HepG2 (cell line): ENCODE measurements around the gene CIAPIN1. TPM values are rescaled to one million over a fixed set of nuclear protein-coding genes. Genes with fewer than 3 reads are reported as not detected.
A peak's percentile ranks its signal among the peaks of the same experiment; 100 is the strongest.

ENCODE experiments used
- CBX5 ChIP-seq: sonication (generic); formaldehyde crosslinking; IDR thresholded peaks from 2 replicates; pipeline ENCODE4 v1.4.0; 2020; ENCODE audit warnings: missing genetic modification reagents, borderline replicate concordance
- E2F1 ChIP-seq: sonication (generic); formaldehyde crosslinking; IDR thresholded peaks from 2 replicates; pipeline ENCODE4 v1.5.0; 2020; ENCODE audit warnings: missing genetic modification reagents
- HOXA5 ChIP-seq: sonication (generic); formaldehyde crosslinking; IDR thresholded peaks from 2 replicates; pipeline ENCODE4 v1.4.0; 2020; ENCODE audit warnings: missing genetic modification reagents
- KLF13 ChIP-seq: sonication (generic); formaldehyde crosslinking; IDR thresholded peaks from 2 replicates; pipeline ENCODE4 v1.4.0; 2020; ENCODE audit warnings: mild to moderate bottlenecking, missing genetic modification reagents
- MYPOP ChIP-seq: sonication (generic); formaldehyde crosslinking; IDR thresholded peaks from 2 replicates; pipeline ENCODE4 v1.8.1; 2023; ENCODE audit warnings: mild to moderate bottlenecking, moderate library complexity, missing genetic modification reagents
- PAF1 ChIP-seq: IDR thresholded peaks from 2 replicates; pipeline ENCODE4 v1.6.1; 2016; ENCODE audit warnings: missing genetic modification reagents, missing compliant biosample characterization
- RARG ChIP-seq: sonication (generic); formaldehyde crosslinking; IDR thresholded peaks from 2 replicates; pipeline ENCODE4 v1.4.0; 2020; ENCODE audit warnings: low read depth, mild to moderate bottlenecking, missing genetic modification reagents
- SAFB2 ChIP-seq: sonication (generic); formaldehyde crosslinking; IDR thresholded peaks from 2 replicates; pipeline ENCODE4 v1.5.1; 2020; ENCODE audit warnings: missing genetic modification reagents, low read depth, mild to moderate bottlenecking, borderline replicate concordance
- STAT5B ChIP-seq: sonication (generic); formaldehyde crosslinking; IDR thresholded peaks from 2 replicates; pipeline ENCODE4 v1.4.0; 2020; ENCODE audit warnings: missing genetic modification reagents
- TOPORS ChIP-seq: sonication (generic); formaldehyde crosslinking; IDR thresholded peaks from 2 replicates; pipeline ENCODE4 v1.8.0; 2023; ENCODE audit warnings: mild to moderate bottlenecking, missing genetic modification reagents
- ZC3H4 ChIP-seq: sonication (generic); formaldehyde crosslinking; IDR thresholded peaks from 2 replicates; pipeline ENCODE4 v1.4.0; 2020; ENCODE audit warnings: missing genetic modification reagents, borderline replicate concordance
- ZNF20 ChIP-seq: sonication (generic); formaldehyde crosslinking; IDR thresholded peaks from 2 replicates; pipeline ENCODE4 v1.4.0; 2020; ENCODE audit warnings: mild to moderate bottlenecking, moderate library complexity, missing genetic modification reagents
- ZNF205 ChIP-seq: IDR thresholded peaks from 2 replicates; pipeline ENCODE4 v1.6.1; 2018; ENCODE audit warnings: missing biosample characterization, missing genetic modification reagents
- ZNF251 ChIP-seq: sonication (generic); formaldehyde crosslinking; IDR thresholded peaks from 2 replicates; pipeline ENCODE4 v1.9.0; 2021; ENCODE audit warnings: mild to moderate bottlenecking, missing genetic modification reagents
- ZNF292 ChIP-seq: sonication (generic); formaldehyde crosslinking; IDR thresholded peaks from 2 replicates; pipeline ENCODE4 v1.8.1; 2022; ENCODE audit warnings: mild to moderate bottlenecking, low read depth, missing genetic modification reagents, borderline replicate concordance
- ZNF724P ChIP-seq: sonication (generic); formaldehyde crosslinking; IDR thresholded peaks from 2 replicates; pipeline ENCODE4 v1.8.0; 2022; ENCODE audit warnings: missing genetic modification reagents, borderline replicate concordance
- polyA plus RNA-seq, 8 experiments: library from polyadenylated mRNA; depleted of rRNA in 3 of 8; stranded (reverse) in 7 of 8; unstranded in 1 of 8; fragments of >200 nt; fragmentation: Illumina TruSeq in 4 of 8; extraction: Trizol in 4 of 8; gene quantifications; 2 replicates each; pipeline versions ENCODE4 v1.2.1 to v1.2.3, GENCODE V29; 2011 to 2016; ENCODE audit warnings: low read depth in 4 of 8, missing spikeins in 1 of 8, mixed read lengths in 1 of 8; ENCODE audit not compliant: insufficient read depth in 1 of 8
- total RNA-seq, 5 experiments: library from RNA; depleted of rRNA; stranded (reverse); fragments of >200 nt; fragmentation: Illumina TruSeq; extraction: Trizol; gene quantifications; 2 replicates each; pipeline ENCODE4 v1.2.3, GENCODE V29; 2016; ENCODE audit warnings: low read depth in 1 of 5
- TF ChIP-seq, protein P1 (sequence below): sonication (generic); formaldehyde crosslinking; IDR thresholded peaks from 2 replicates; pipeline ENCODE4 v1.5.0; 2020; ENCODE audit warnings: mild to moderate bottlenecking, missing genetic modification reagents
- TF ChIP-seq, protein P2 (sequence below): sonication (generic); formaldehyde crosslinking; IDR thresholded peaks from 2 replicates; pipeline ENCODE4 v1.5.0; 2020; ENCODE audit warnings: missing genetic modification reagents
- TF ChIP-seq, protein P3 (sequence below): fragments of 450-650 bp; IDR thresholded peaks from 2 replicates; pipeline ENCODE4 v1.6.1; 2017
- TF ChIP-seq, protein P4 (sequence below): sonication (generic); IDR thresholded peaks from 2 replicates; pipeline ENCODE4 v1.6.1; 2016; ENCODE audit warnings: low read depth, borderline replicate concordance

The CIAPIN1 gene
- total and polyA plus RNA-seq, 2 of the 13 experiments (the other 11 are each of a cell fraction or from before 2014, with no cell fraction given): 69.3 to 89.7 TPM

DNA sequence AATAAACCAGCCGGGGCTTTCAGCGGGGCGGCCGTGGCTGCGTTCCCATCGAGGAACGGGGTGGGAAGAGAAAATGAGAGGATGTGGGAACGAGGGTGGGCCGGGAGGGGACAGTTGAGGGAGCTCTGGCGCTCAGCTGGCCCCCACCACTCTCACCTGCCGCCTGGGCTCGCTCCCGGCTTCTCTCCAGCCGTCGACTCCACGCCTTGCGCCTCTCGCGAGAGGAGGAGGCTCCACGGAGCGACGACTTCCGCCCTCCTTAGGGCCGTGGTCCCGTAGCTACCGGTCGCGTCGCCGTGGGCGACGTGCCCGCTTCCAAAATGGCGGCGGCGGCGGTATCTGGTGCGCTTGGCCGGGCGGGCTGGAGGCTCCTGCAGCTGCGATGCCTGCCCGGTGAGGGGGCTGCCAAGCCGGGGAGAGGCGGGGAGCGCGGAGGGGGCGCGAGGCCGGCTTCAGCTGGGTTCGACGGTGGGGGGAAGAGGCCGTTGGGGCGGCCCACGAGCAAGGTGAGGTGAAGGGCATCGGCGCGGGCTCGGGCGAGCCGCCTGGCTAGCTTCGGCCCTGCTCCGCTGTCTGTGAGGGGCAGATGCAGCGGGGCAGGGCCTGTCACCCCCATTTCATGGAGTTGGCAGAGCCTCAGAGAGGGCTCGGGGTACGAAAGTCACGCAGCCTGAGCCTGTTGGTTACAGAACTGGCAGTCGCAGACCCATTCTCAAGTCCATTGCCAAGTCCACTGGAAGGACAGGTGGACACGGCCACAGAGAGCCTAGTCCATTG, at the start of gene CIAPIN1, which contains the start of gene COQ9 (continued):
- TF ChIP-seq, protein P1, sequence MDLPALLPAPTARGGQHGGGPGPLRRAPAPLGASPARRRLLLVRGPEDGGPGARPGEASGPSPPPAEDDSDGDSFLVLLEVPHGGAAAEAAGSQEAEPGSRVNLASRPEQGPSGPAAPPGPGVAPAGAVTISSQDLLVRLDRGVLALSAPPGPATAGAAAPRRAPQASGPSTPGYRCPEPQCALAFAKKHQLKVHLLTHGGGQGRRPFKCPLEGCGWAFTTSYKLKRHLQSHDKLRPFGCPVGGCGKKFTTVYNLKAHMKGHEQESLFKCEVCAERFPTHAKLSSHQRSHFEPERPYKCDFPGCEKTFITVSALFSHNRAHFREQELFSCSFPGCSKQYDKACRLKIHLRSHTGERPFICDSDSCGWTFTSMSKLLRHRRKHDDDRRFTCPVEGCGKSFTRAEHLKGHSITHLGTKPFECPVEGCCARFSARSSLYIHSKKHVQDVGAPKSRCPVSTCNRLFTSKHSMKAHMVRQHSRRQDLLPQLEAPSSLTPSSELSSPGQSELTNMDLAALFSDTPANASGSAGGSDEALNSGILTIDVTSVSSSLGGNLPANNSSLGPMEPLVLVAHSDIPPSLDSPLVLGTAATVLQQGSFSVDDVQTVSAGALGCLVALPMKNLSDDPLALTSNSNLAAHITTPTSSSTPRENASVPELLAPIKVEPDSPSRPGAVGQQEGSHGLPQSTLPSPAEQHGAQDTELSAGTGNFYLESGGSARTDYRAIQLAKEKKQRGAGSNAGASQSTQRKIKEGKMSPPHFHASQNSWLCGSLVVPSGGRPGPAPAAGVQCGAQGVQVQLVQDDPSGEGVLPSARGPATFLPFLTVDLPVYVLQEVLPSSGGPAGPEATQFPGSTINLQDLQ (CRISPR knock-in tag): no peak
- peak; percentile 92; the same call in 1 of the 2 replicates for TF ChIP-seq TOPORS (CRISPR knock-in tag)
- peak; percentile 64; the same call in 1 of the 2 replicates for TF ChIP-seq ZNF292
- TF ChIP-seq HOXA5: 0 out of 2 replicates have a peak, but pooled peaks have one; percentile 69
- 0 out of 2 replicates have a peak, but pooled peaks have one; percentile 30 for TF ChIP-seq KLF13 (CRISPR knock-in tag)
- TF ChIP-seq, protein P2, sequence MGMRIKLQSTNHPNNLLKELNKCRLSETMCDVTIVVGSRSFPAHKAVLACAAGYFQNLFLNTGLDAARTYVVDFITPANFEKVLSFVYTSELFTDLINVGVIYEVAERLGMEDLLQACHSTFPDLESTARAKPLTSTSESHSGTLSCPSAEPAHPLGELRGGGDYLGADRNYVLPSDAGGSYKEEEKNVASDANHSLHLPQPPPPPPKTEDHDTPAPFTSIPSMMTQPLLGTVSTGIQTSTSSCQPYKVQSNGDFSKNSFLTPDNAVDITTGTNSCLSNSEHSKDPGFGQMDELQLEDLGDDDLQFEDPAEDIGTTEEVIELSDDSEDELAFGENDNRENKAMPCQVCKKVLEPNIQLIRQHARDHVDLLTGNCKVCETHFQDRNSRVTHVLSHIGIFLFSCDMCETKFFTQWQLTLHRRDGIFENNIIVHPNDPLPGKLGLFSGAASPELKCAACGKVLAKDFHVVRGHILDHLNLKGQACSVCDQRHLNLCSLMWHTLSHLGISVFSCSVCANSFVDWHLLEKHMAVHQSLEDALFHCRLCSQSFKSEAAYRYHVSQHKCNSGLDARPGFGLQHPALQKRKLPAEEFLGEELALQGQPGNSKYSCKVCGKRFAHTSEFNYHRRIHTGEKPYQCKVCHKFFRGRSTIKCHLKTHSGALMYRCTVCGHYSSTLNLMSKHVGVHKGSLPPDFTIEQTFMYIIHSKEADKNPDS (CRISPR knock-in tag): no peak
- no peak for TF ChIP-seq ZNF20 (CRISPR knock-in tag)
- no peak; the same call in 1 of the 2 replicates for TF ChIP-seq STAT5B (CRISPR knock-in tag)
- no peak for TF ChIP-seq RARG (CRISPR knock-in tag)
- TF ChIP-seq ZNF251 (CRISPR knock-in tag): no peak
- TF ChIP-seq, protein P3, sequence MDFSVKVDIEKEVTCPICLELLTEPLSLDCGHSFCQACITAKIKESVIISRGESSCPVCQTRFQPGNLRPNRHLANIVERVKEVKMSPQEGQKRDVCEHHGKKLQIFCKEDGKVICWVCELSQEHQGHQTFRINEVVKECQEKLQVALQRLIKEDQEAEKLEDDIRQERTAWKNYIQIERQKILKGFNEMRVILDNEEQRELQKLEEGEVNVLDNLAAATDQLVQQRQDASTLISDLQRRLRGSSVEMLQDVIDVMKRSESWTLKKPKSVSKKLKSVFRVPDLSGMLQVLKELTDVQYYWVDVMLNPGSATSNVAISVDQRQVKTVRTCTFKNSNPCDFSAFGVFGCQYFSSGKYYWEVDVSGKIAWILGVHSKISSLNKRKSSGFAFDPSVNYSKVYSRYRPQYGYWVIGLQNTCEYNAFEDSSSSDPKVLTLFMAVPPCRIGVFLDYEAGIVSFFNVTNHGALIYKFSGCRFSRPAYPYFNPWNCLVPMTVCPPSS: no peak
- peak; percentile 73 for TF ChIP-seq E2F1 (CRISPR knock-in tag)
- TF ChIP-seq PAF1: no peak
- TF ChIP-seq ZC3H4 (CRISPR knock-in tag): no peak
- no peak; the same call in 1 of the 2 replicates for TF ChIP-seq ZNF724P
- TF ChIP-seq SAFB2 (CRISPR knock-in tag): peak; percentile 98
- TF ChIP-seq, protein P4, sequence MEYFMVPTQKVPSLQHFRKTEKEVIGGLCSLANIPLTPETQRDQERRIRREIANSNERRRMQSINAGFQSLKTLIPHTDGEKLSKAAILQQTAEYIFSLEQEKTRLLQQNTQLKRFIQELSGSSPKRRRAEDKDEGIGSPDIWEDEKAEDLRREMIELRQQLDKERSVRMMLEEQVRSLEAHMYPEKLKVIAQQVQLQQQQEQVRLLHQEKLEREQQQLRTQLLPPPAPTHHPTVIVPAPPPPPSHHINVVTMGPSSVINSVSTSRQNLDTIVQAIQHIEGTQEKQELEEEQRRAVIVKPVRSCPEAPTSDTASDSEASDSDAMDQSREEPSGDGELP: peak; percentile 90
- peak; percentile 84; the same call in 1 of the 2 replicates for TF ChIP-seq CBX5 (CRISPR knock-in tag)
- peak; percentile 67; the same call in 1 of the 2 replicates for TF ChIP-seq MYPOP (CRISPR knock-in tag)
- peak; percentile 81; the same call in 1 of the 2 replicates for TF ChIP-seq ZNF205 (CRISPR knock-in tag)
